GM21423 (cell line): ENCODE data around the gene COPG1.
A peak's percentile ranks its signal among the peaks of the same experiment; 100 is the strongest.

ENCODE experiments used
- ATAC-seq: cut with Tn5 transposase; IDR thresholded peaks from one replicate; pipeline ENCODE4 v1.9.1; 2021; ENCODE audit warnings: mild to moderate bottlenecking, moderate library complexity; ENCODE audit not compliant: unreplicated experiment

COPG1 gene

DNA sequence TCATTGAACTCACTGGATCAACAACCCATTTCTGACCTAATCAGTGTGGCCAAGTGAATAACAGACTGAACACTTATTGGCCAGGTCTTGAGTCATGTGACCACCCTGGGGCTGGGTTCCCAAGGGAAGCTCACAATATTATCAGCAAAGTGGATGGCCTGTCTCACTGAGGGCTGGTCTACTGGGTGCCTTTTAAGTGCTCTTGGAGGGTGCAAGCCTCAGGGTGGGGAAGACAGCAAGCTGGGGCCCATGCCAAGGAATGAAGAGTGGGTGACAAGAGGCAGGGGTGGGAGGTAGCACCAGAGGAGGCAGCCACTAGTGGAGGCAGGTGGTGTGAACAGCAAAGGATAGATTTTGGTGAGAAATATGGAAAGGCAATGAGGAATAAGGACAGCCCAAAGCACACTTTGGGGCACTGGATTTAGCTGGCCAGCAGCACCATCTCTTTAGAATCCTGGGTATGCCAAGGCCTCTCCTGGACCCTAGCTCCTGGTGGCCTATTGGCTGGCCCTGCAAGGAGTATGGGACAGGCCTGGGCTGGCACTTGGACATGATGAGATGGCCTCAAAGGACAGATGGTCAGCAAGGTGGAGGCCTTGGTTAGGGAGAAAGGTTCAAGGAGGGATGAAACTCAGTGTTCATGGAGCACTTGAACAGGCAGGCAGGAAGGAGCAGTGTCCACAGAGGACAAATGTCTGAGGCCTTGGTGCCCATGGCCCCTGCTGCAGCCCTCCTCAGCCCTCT, 63.4 kb downstream of the COPG1 start:
- no peak for ATAC-seq

DNA sequence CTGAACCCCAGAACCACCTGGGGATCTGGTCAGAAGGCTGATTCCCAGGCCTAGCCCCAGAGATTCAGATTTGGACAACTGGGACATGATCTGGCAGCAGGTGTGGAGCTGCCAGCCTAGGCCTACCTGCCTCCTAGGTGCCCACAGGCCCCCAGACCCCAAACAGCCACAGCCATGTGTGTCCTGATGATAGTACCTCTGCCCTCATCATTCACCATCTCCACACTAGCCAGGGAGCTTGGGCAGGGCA, 63.9 kb downstream of the COPG1 start:
- no peak for ATAC-seq

DNA sequence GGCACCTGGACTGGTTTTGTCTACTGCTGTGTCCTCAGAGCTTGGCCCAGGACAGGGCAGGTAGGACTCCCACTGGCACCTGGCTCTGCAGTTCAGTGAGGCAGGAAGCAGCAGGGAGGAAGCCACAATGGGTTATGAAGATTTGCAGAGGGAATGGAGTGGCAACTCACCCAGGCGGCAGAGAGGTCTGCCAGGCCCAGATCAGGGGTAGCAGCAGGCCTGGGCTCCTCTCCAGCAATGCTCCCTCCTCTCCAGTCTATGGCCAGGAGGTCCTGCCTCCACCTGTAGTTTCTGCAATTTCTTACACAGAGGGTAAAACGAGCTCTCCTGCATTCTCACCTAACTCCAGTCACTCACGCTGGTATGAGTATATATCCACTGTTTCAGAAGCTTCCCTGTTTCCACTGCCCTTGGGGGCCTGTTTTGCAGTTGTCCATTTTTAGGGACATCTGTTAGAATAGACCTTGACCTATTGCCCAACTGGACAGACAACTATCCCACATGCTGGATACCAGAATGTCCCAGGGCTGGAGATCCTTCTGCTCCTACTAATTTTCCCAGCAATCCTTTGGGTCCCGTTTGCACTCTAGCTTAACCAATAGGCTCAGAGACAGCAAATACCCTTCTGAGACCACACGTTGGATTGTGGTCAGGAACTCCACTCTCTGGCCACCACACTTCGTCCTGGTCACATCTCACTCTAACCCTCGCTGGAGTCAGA, 64.4 kb downstream of the COPG1 start:
- no peak for ATAC-seq

DNA sequence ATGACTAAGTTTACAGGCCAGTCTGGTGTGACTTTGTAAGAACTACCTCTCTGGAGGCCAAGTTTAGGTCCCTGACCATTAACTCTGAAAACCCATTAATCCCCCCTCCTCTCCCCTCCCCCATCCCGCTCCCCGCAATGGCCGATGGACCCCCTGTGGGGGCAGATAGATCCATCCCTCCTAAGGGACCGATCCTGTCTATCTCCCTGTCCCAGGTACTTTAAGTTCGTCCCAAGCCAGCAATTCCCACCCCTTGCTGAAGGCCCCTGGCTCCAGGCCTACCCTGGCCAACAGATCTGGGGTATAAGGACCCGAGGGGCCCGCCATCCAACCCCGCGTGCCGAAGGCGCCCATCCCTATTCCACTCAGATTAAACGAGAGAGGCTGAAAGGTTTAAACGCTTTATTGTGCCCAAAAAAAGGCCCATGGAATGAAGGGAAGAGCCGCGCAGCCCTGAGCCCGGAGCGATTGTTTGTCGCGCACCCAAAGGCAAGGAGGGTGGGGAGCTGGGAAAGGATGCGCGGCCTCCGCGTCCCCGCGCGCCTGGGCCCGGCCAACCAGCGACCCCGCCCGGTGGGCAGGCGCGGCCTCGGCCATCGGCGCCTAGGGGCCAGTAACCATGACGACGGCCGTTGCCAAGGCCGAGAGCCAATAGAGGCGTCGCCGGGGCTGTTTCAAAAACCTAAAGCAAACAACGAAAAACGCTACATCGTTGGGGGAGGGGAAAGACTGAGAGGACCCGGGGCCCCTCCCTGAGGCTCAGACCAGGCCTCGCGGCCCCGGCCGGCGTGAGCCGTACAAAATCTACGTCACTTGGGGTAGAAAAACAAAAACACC, 65.2 kb downstream of the COPG1 start:
- peak; percentile 31 for ATAC-seq

DNA sequence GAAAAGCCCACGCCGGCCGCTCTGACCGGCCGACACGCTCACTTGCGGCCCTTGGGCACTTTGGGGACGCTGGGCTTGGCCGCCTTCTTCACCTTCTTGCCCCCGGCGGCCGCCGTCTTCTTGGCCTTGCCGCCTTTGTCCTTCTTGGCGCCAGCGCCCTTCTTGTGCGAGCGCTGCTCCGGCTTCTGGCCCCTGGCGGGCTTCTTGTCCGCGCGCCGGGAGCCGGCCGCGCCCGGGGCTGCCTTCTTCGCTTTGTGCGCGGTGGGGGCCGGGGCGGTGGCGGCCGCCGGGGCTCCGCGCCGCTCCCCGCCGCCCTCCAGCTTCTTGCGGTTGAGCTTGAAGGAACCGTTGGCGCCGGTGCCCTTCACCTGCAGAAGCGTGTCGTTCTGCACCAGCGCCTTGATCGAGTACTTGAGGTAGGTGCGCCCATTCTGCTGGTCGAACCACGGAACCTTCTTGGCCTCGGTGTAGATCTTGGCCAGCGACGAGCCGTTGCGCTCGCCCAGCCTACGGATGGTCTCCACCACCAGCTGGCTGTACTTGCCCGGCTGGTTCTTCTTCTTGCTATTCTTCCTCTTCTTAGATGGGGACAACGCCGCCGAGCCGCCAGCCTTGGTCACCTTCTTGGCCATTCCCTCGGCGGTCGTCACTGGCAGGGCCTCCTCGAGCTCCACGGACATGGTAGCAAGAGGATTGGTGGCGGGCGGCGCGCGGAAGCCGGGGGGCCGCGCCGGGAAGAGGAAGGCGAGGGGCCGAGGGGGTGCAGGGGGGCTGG, 66.0 kb downstream of the COPG1 start:
- ATAC-seq: no peak

DNA sequence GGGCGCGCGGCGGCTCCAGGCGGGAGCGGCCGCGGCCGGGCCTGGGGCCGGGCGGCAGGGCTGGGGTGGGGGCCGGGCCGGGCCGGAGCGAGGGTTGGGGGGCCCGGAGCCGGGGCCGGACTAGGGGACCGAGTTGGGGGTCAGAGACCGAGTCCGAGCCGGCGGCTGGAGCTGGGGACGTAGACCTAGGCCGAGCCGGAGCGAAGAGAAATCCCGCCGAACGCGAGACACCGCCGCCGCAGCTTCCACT, 66.5 kb downstream of the COPG1 start:
- no peak for ATAC-seq

DNA sequence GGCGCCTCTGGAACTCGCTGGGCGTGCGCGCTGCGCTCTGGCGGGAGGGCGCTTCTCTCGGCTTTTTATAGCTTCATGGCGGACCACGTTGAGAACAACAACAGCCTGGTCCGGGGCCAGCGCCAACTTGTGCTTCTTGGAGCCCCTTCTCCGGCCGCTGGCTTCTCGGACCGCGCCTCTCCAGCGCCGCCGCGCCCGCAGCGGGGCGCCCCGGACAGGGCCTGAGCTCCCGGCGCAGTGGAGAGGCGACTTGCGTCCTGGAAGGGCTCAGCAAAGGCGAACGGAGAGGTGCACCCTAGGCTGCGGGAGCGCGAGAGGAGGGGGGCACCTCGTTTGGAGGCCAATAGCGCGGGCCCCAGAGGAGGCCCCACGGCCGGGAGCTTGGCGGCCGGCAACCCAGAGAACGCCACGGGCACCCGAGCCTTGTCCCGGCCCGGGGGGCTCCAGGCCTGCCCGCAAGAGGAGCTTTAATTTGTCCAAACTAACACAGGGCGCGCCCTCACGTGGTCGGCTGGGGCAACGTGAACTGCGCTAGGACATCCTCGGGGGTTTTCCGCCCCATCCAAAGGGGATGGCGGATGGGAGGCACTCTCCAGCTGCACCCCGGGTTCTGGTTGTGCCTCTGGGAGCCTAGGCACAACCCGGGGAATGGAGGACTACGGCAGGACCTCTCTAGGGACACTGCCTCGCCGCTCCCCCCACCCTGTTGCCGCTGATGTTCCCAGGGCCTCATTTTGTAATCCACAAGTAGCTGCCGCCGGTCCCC, 67.0 kb downstream of the COPG1 start:
- peak; percentile 36 for ATAC-seq

DNA sequence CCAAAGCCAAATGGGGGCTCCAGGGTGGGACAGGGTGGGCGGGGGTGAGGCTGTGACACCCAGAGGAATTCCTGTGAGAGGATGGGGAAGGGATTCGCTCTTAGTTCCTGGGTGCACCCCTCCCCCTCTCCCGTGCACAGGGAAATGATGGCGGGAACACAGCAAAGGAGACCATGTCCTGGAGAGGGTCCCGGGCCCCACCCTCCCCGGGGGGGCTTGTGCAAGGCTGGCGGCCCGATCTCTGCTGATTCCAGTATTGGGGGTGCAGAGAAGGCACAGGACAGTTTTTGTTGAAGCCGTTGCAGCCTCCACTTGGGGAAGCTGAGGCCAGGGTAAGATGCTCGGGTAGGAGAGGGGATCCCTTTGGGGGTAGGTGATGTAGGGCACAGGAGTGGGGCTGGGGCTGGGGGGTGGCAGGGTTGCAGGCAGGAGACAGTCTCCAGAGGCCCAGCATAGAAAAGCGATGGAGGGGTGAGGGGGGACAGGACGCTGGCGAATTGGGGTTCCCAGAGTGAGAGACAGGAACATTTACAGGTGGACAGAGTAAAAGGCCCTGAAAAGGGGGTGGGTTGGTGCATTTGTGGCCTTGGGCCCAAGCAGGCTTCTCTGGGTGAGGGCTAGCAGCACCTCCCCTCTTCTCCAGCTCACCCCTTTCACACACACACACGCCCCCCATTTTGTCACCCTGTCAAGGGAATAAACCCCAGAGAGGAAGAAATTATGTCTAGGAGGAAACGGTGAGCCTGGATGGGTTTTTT, 67.8 kb downstream of the COPG1 start:
- no peak for ATAC-seq

DNA sequence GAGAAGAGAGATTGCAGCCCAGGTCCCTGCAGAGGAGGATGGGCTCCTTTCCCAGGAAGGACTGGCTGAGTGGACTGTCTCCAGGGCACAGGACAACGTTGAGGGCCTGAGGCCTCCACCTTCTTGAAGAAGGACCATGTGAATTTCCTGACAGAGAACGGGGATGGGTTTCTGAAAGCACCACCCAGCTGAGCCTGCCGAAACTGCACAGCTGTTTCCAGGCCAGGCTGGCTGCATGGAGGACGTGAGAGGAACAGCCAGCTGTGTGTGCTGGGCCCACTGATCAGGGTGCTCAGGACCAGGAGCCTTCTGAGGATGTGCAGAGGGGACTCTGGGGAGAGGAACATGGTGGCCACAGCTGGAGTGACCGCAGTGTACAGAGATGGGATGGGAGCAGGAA, 68.4 kb downstream of the COPG1 start:
- no peak for ATAC-seq

DNA sequence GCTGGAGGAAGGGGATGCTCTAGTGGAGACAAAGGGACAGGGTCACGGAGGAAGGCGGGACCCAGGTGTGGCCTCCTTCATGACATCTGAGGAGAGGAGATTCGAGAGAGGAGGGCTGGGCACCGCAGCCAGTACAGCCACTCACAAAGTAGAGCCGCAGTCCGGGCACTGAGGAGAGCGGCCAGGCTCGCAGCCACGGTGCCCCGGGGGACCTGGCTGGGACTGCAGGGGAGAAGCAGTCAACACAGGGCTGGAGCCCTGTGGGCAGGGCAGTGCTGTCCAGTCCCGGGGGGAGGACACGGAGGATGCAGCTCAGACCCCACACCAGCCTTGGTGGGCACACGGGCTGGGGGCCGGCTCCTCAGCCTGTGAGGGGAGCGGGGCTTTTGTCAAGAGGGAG, 69.5 kb downstream of the COPG1 start:
- ATAC-seq: no peak

DNA sequence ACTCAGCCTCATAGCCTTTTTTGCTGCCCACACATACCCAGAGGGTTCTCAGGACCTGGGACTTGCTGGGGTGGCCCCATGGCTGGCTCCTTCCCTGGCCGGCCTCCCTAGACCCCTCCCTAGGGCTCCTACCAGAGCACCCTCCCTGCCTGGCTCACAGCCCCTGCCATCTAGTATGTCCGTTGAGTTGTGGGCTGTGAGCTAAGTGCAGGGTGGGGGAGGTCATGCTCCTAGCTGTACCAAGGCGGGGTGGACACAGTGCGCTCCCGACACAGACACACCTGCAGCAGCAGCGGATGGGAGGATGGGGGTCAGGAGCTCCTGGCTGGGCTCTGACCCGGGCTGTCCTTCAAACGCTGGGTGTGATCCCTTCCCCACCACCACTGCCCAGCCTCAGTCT, 70.9 kb downstream of the COPG1 start:
- ATAC-seq: no peak

DNA sequence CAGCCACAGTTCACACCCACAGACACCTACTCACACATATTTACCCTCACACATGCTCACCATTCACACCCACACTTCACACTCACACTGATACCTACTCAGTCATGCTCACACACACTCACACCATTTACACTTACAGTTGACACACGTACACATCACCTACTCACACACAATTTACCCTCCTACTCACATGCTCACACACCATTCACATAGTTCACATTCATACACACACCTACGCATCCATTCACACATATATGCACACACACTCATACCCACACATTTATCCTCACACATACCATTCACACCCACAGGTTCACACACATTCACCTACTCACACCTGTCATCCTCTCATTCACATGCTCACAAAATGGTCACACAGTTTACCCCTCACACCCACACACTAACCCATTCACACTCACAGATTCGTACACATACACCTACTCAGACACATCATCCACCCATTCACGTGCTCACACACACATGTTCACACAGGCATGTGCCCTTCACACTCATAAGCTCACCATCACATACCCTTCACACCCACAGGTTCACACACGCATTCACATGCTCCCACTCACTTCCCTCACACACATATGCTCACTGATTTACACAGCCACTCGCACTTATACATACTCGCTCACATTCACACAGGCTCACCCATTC, 71.5 kb downstream of the COPG1 start:
- ATAC-seq: no peak

DNA sequence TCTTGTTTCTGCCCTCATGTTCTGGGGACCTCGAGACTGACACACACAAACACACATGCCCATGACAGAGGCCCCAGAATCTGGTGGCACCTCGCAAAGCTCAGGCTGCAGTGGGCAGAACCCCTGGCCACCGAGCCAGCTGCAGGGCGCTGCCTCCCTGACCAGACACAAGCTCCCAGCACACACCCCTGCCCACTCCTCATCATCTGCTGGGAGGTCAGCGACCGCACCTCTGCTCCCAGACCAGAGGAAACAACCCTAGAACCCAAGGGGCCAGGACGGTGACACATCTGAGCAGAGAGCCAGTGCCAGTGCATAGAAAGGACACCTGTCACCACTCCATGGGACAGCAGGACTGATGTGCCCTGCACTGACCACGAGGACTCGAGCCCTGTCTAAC, 72.5 kb downstream of the COPG1 start:
- ATAC-seq: no peak

DNA sequence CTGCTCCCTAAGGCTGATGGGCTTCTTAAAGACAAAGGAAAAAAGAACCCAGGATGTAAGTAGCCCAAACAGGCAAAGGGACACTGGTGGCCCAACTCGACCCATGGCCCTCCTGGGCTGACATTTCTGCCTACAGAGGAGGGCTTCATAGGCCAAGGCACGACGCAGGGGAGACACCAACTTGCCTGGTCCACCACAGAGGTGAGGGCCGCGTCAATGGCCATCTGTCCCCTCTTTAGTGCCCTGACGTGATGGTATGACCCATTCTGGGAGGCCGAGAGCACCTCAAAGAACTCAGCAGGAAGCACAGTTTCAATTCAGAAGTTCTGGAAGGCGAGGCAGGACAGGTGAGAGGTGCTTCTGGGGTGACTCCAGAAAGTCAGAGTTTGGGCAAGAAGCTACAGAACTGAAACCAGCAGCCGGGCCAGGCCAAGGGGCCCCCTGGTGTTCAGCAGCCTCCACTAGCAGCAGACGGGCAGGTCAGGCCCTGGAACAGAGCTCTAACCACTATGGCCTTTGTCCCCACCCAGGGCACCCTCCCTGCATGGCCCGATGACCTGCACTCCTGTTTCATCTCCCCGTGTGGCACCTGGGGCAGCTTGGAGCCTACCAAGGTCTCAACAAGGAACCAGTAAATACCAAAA, 74.4 kb downstream of the COPG1 start:
- no peak for ATAC-seq

DNA sequence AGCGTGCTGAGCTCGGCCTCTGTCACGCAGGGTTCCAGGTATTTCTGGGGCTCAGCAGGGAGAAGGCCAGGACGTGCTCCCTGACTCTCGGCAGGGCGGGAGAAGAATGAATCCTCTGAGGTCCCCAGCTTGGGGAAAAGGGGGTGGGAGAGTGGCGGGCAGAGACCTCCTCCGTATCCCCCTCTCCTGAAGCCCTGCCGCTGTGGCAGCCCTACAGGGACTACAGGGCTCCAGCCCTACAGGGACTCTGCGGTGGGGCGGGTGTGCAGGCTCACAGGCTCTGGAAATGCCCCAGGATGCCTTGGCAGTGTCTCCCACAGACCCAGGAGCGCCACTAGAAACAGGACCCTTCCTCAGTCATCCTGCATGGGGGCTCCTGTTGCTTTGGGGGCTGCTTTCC, 75.4 kb downstream of the COPG1 start:
- ATAC-seq: no peak

DNA sequence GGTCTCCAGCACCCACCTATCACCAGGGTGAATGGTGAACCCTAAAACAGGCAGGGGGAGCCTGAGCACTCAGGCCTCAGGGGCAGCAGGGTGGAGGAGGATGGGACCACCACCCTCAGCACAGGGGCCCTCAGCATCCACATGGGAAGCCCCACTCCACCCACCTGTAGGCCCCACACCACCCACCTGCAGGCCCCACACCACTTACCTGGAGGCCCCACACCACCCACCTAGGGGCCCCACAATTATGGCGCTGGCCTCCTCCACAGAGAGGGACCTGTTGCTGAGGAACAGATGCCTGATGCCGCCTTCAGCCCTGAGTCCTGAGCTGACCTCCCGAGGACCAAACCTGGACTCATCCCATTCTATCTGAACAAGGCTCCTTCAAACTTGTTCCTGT, 76.0 kb downstream of the COPG1 start:
- no peak for ATAC-seq

DNA sequence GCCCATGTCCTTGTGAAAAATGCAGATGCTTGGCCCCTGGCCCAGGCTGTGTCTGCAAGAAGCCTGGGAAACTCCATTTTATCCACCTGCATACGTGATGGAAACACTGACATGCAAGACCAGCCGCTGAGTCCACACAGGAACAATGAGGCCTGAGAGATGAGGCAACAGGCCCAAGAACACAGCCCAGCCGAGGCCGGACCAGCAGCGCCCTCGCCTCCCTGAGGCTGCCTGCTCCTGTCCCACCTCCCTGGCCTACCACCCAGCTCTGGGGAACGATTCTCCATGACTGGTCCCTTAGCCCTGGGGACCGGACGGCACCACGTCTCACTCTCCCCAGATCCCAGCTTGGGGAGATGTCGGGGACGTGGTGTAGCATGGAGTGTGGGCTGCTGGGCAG, 76.7 kb downstream of the COPG1 start:
- no peak for ATAC-seq

DNA sequence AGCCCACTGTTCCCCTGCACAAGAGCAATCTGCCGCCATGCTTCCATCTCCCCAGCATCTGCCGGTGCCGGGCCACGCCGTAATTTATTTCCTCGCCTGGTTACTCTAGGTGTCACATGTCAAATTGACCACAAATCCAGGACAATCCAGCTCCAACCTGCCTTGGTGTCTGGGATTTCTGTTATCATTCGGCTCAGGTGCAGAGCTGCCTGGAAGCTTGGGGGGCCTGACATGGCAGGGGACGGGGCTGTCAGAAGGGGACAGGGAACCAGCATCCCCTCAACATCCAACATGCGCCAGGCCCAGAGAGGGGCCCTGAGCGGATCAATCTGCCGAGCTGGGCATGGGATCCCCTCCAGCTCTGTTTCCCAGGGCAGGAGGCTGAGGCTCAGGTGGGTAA, 77.2 kb downstream of the COPG1 start:
- no peak for ATAC-seq
